Stomach (tissue), 9 donors: ENCODE measurements around the gene PIGA. TPM values are rescaled to one million over a fixed set of nuclear protein-coding genes. Genes with fewer than 3 reads are reported as not detected.
A peak's percentile ranks its signal among the peaks of the same experiment; 100 is the strongest.

Experiments
- DNase-seq, 2 donors: peaks; one replicate each; pipeline versions ENCODE4 v3.0.0 to v3.0.0-alpha.2; 2013 to 2019
- H3K27ac ChIP-seq, 5 donors: fragments of 200-600 bp in 4 of 5; sonication (generic) in 4 of 5; one replicate each; pipeline ENCODE4 v1.5.1; 2013 to 2019; ENCODE audit warnings: mild to moderate bottlenecking in 1 of 5, moderate library complexity in 1 of 5
- H3K27me3 ChIP-seq, 3 donors: fragments of 200-600 bp; sonication (generic); one replicate each; pipeline ENCODE4 v1.5.1; 2017 to 2019; ENCODE audit warnings: mixed run types in 1 of 3
- H3K36me3 ChIP-seq, 4 donors: fragments of 200-600 bp; sonication (generic); 1 replicate in 3 of 4; 2 replicates in 1 of 4; pipeline ENCODE4 v1.5.1; 2016 to 2019
- H3K4me1 ChIP-seq, 4 donors: fragments of 200-600 bp; sonication (generic); one replicate each; pipeline ENCODE4 v1.5.1; 2016 to 2019
- H3K4me3 ChIP-seq, 4 donors: fragments of 200-600 bp; sonication (generic) in 3 of 4; one replicate each; pipeline ENCODE4 v1.5.1; 2016 to 2019; ENCODE audit warnings: mild to moderate bottlenecking in 1 of 4
- H3K9me3 ChIP-seq, 4 donors: fragments of 200-600 bp; sonication (generic); one replicate each; pipeline ENCODE4 v1.5.1; 2016 to 2019
- CTCF ChIP-seq, 7 experiments: fragments of 450-650 bp in 4 of 7; fragments of 200-600 bp in 3 of 7; sonication (generic) in 3 of 7; IDR thresholded peaks; one replicate each; pipeline ENCODE4 v1.5.1; 2016 to 2019; ENCODE audit warnings: antibody characterized with exemption in 7 of 7, control low read depth in 2 of 7, mild to moderate bottlenecking in 1 of 7
- EP300 ChIP-seq: sonication (generic); formaldehyde crosslinking; IDR thresholded peaks from one replicate; pipeline ENCODE4 v1.6.1; 2017; ENCODE audit warnings: antibody characterized with exemption
- POLR2A ChIP-seq, 4 donors: fragments of 450-650 bp; IDR thresholded peaks; one replicate each; pipeline ENCODE4 v1.6.1; 2016; ENCODE audit warnings: antibody characterized with exemption in 4 of 4, control low read depth in 2 of 4, mild to moderate bottlenecking in 1 of 4, moderate library complexity in 1 of 4
- POLR2AphosphoS5 ChIP-seq, 3 donors: sonication (generic); formaldehyde crosslinking; IDR thresholded peaks; one replicate each; pipeline ENCODE4 v1.6.1; 2016; ENCODE audit warnings: antibody characterized with exemption in 3 of 3
- WGBS, 5 donors: extraction: QIAGEN DNeasy Blood & Tissue Kit in 3 of 5; methylation state at CpG; one replicate each; pipeline versions ENCODE4 v1.1.5 to v1.1.7; 2013 to 2018; 5-methylcytosine and 5-hydroxymethylcytosine counted together
- intact Hi-C: fragments of 100-400 bp; cut with DNase I; formaldehyde crosslinking; loops from one replicate; pipeline ENCODE4 v1.15.1; 2023; ENCODE audit warnings: low total_unique reads
- polyA plus RNA-seq, 3 donors: library from polyadenylated mRNA; stranded (reverse); fragments of 200-250 nt; gene quantifications; one replicate each; pipeline ENCODE4 v1.2.3, GENCODE V29; 2013
- total RNA-seq, 5 donors: library from RNA; depleted of rRNA; stranded (reverse); fragments of >200 nt; gene quantifications; one replicate each; pipeline versions ENCODE4 v1.1.0 to v1.2.3, GENCODE V29; 2014 to 2016
- donor health status: healthy with polysubstance abuse.
- donor health status: Bipolar disorder and iron deficiency.
- donor health status: healthy.

PIGA gene
- total and polyA plus RNA-seq, 8 donors = 0.58 to 59.7 (median 7.5) TPM

- Histone ChIP-seq H3K36me3 (no peaks in the 10 kb centered on the region), H3K27ac (peak within 1 kb of the TSS; percentile 35 to 59 (median 46)), H3K4me1 (peaks cover 0 to 11% (median 3%) of the 10 kb centered on the region in 4 donors), H3K9me3 (peaks cover 0 to 5% (median 2%) of the 10 kb centered on the region in 4 donors), H3K27me3 (no peaks in the 10 kb centered on the region), H3K4me3 (peak within 1 kb of the TSS in 3 of 4 donors; percentile 4 to 18 (median 9))
- intact Hi-C loops = no loop called here
- no peak for TF ChIP-seq POLR2AphosphoS5 (IDR thresholded peaks at IDR 0.05)
- no peak for TF ChIP-seq POLR2A (IDR thresholded peaks at IDR 0.05)
- no peak for TF ChIP-seq EP300
- TF ChIP-seq CTCF (IDR thresholded peaks at IDR 0.05) = no peak
- WGBS, 5 donors = 3 to 39% (median 13%) methylated on average over 8 to 15 of the region's 15 CpGs
- peak; percentile 71 to 79 for DNase-seq
These were observed 65.5 kb downstream of the PIGA start, which contains the start of gene ASB9 for GRCh38 chrX:15269618-15270521. ASB9 (minus strand) TSS chrX:15270083; CDS start chrX:15269874, 209 bp downstream.

Other genes with a start within 250 kb of the PIGA start
- 100 to 1,000 TPM in 1 of 5 donors, 10 to 100 TPM in 1, 1 to 10 TPM in 3; 4.1 to 201 (median 9.0) TPM for gene ASB9, start 65.4 kb downstream of the PIGA start, total RNA-seq
- gene ASB9, start 65.4 kb downstream of the PIGA start, polyA plus RNA-seq = 1 to 10 TPM; 1.6 to 3.7 (median 3.4) TPM
- 1 to 10 TPM in 3 of 5 donors, not detected in 2; 2.9 to 9.8 (median 2.9) TPM for gene ASB11, start 19.9 kb downstream of the PIGA start, total RNA-seq
- 1 to 10 TPM in 2 of 3 donors, under 1 TPM in 1; 0.15 to 1.9 (median 1.7) TPM for gene ASB11, start 19.9 kb downstream of the PIGA start, polyA plus RNA-seq
- gene VEGFD, start 48.9 kb upstream of the PIGA start, total RNA-seq = 1 to 10 TPM in 1 of 5 donors, not detected in 4; 4.2 TPM
- 1 to 10 TPM in 2 of 3 donors, under 1 TPM in 1; 0.25 to 3.4 (median 1.1) TPM for gene VEGFD, start 48.9 kb upstream of the PIGA start, polyA plus RNA-seq
- gene PIR, start 157.8 kb upstream of the PIGA start, total RNA-seq = 10 to 100 TPM in 3 of 5 donors, 1 to 10 TPM in 2; 5.2 to 30.9 (median 11.2) TPM
- 10 to 100 TPM; 12.4 to 47.5 (median 16.6) TPM for gene PIR, start 157.8 kb upstream of the PIGA start, polyA plus RNA-seq
- 1 to 10 TPM in 1 of 5 donors, under 1 TPM in 1, not detected in 3; 0.43 to 3.3 TPM for gene BMX, start 165.3 kb upstream of the PIGA start, total RNA-seq
- gene BMX, start 165.3 kb upstream of the PIGA start, polyA plus RNA-seq = under 1 TPM; 0.53 to 0.61 (median 0.56) TPM